Mammary epithelial cell (primary cell): ENCODE data around the gene PVR.

ENCODE experiments used
- CTCF ChIP-seq, 2 donors: IDR thresholded peaks in 1 of 2; conservative IDR thresholded peaks in 1 of 2; 2 replicates each; pipeline ENCODE4 v1.5.1; 2011 to 2012; ENCODE audit warnings: inconsistent platforms in 2 of 2, low read length in 2 of 2, mild to moderate bottlenecking in 2 of 2, control low read depth in 1 of 2, low read depth in 1 of 2; ENCODE audit not compliant: insufficient read depth in 1 of 2; ENCODE audit errors: extremely low read depth in 1 of 2
- EZH2 ChIP-seq: IDR thresholded peaks from 2 replicates; pipeline ENCODE4 v1.6.1; 2012; ENCODE audit warnings: low read length, inconsistent platforms, borderline replicate concordance

GRCh38 chr19:44615863-44616247, 27.9 kb upstream of the PVR start:
- no peak for TF ChIP-seq CTCF (conservative IDR thresholded peaks at IDR 0.05 in 1 of 2, IDR thresholded peaks at IDR 0.05 in 1 of 2; ENCODE audit: extremely low read depth in 1 of 2, insufficient read depth in 1 of 2, low read depth in 1 of 2, low read length in 2 of 2)
- no peak for TF ChIP-seq EZH2
